Measurements from ENCODE around the gene CAMK1D. TPM values are rescaled to one million over a fixed set of nuclear protein-coding genes. Genes with fewer than 3 reads are reported as not detected.

The CAMK1D gene
- total and polyA plus RNA-seq, 2 donors (not counting 3 experiments of a cell fraction or from before 2014, with no cell fraction given), result 0.37 to 4.2 TPM

GRCh38 chr10:12631787-12632562 is 282.6 kb downstream of the CAMK1D start:
- Histone ChIP-seq H4K20me1 (replicated peaks; ENCODE audit: control insufficient read depth, extremely low read depth, insufficient read depth, low read length) (no peaks in the 10 kb centered on the region), H3K36me3 (ENCODE audit: control insufficient read depth in 2 of 2, extremely low read depth in 1 of 2, insufficient read depth in 2 of 2, low read length in 2 of 2) (no peaks in the 10 kb centered on the region), H3K4me1 (ENCODE audit: control insufficient read depth, extremely low read depth, insufficient read depth, low read length) (no peaks in the 10 kb centered on the region), H3K27me3 (ENCODE audit: control insufficient read depth in 2 of 2, insufficient read depth in 2 of 2, low read length in 2 of 2) (no peaks in the 10 kb centered on the region), H3K79me2 (ENCODE audit: control insufficient read depth, insufficient read depth, low read length) (no peaks in the 10 kb centered on the region), H3K9me3 (replicated peaks; ENCODE audit: control insufficient read depth, insufficient read depth, low read length) (no peaks in the 10 kb centered on the region), H3K9ac (replicated peaks; ENCODE audit: extremely low read depth, insufficient read depth, low read length) (no peak overlapping the region), H3K9me1 (replicated peaks; ENCODE audit: control insufficient read depth, extremely low read depth, insufficient read depth, low read length) (no peaks in the 10 kb centered on the region), H3K4me3 (replicated peaks in 1 of 3; ENCODE audit: insufficient read depth in 1 of 3, low read depth in 1 of 3, low read length in 3 of 3) (no peak overlapping the region), H3K4me2 (ENCODE audit: insufficient read depth, low read length) (no peak overlapping the region), H2AFZ (ENCODE audit: low read depth, low read length) (no peak overlapping the region), H3K27ac (ENCODE audit: insufficient read depth, low read depth, low read length) (no peak overlapping the region)
- intact Hi-C loops (cut with micrococcal nuclease) (no loop called here), dilution Hi-C loops (cut with MboI; ENCODE audit: extremely low pct_ligation_motif_present, low sequenced_read_pairs) (no loop called here)
- TF ChIP-seq JUN (IDR thresholded peaks at IDR 0.05; ENCODE audit: borderline replicate concordance, insufficient read depth, insufficient read length, low read depth), result no peak
- TF ChIP-seq POLR2A (IDR thresholded peaks at IDR 0.05; ENCODE audit: low read depth, low read length), result no peak
- TF ChIP-seq GATA2 (IDR thresholded peaks at IDR 0.05; ENCODE audit: insufficient read depth, insufficient read length, low read depth, low read length), result no peak
- no peak for TF ChIP-seq FOS (IDR thresholded peaks at IDR 0.05; ENCODE audit: borderline replicate concordance, insufficient read depth, low read length)
- TF ChIP-seq, protein P1, sequence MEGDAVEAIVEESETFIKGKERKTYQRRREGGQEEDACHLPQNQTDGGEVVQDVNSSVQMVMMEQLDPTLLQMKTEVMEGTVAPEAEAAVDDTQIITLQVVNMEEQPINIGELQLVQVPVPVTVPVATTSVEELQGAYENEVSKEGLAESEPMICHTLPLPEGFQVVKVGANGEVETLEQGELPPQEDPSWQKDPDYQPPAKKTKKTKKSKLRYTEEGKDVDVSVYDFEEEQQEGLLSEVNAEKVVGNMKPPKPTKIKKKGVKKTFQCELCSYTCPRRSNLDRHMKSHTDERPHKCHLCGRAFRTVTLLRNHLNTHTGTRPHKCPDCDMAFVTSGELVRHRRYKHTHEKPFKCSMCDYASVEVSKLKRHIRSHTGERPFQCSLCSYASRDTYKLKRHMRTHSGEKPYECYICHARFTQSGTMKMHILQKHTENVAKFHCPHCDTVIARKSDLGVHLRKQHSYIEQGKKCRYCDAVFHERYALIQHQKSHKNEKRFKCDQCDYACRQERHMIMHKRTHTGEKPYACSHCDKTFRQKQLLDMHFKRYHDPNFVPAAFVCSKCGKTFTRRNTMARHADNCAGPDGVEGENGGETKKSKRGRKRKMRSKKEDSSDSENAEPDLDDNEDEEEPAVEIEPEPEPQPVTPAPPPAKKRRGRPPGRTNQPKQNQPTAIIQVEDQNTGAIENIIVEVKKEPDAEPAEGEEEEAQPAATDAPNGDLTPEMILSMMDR (IDR thresholded peaks at IDR 0.05; ENCODE audit: extremely low read depth in 1 of 2, insufficient read depth in 1 of 2, low read depth in 1 of 2, low read length in 2 of 2), result no peak
- no peak for TF ChIP-seq MAX (IDR thresholded peaks at IDR 0.05; ENCODE audit: insufficient read depth, insufficient read length)
- TF ChIP-seq MYC (IDR thresholded peaks at IDR 0.05; ENCODE audit: low read depth, low read length), result no peak
- TF ChIP-seq EZH2 (IDR thresholded peaks at IDR 0.05; ENCODE audit: borderline replicate concordance, low read depth, low read length, severe bottlenecking), result no peak
- no peak for TF ChIP-seq POLR2AphosphoS5 (IDR thresholded peaks at IDR 0.05; ENCODE audit: insufficient read depth, low read depth, low read length)
- FAIRE-seq, result no peak
- DNase-seq (ENCODE audit: low read depth, low spot score), result no peak
- no TSS peak for BruUV-seq (replicated peaks)
- ChIA-PET CTCF (no interaction called here), POLR2A (no interaction called here)

All from endothelial cell of umbilical vein (primary cell).